Smooth muscle cell (in vitro differentiated cells): Measurements from ENCODE around the gene GMDS. TPM values are rescaled to one million over a fixed set of nuclear protein-coding genes. Genes with fewer than 3 reads are reported as not detected.
A peak's percentile ranks its signal among the peaks of the same experiment; 100 is the strongest.

Source experiments
- DNase-seq: peaks from one replicate; lab custom pipeline; 2025; ENCODE audit not compliant: unreplicated experiment; lab: John Stamatoyannopoulos, UW
- H2AFZ ChIP-seq: fragments of 200-600 bp; sonication (generic); 2 replicates; pipeline ENCODE4 v1.6.0; 2016; ENCODE audit warnings: antibody characterized with exemption, low read depth, mild to moderate bottlenecking
- H3F3A ChIP-seq: fragments of 200-600 bp; sonication (generic); 2 replicates; pipeline ENCODE4 v1.6.0; 2017; ENCODE audit warnings: antibody characterized with exemption, low read depth
- H3K27ac ChIP-seq: fragments of 200-600 bp; sonication (generic); 2 replicates; pipeline ENCODE4 v1.5.1; 2016; ENCODE audit warnings: low read depth, mild to moderate bottlenecking
- H3K27me3 ChIP-seq: fragments of 200-600 bp; sonication (generic); 2 replicates; pipeline ENCODE4 v1.6.1; 2016; ENCODE audit warnings: low read depth, mild to moderate bottlenecking
- H3K36me3 ChIP-seq: fragments of 200-600 bp; sonication (generic); 2 replicates; pipeline ENCODE4 v1.5.1; 2016; ENCODE audit warnings: low read depth
- H3K4me1 ChIP-seq: fragments of 200-600 bp; sonication (generic); 2 replicates; pipeline ENCODE4 v1.5.1; 2016; ENCODE audit warnings: low read depth
- H3K4me2 ChIP-seq: fragments of 200-600 bp; sonication (generic); 2 replicates; pipeline ENCODE4 v1.6.0; 2016; ENCODE audit warnings: mild to moderate bottlenecking
- H3K4me3 ChIP-seq: fragments of 200-600 bp; sonication (generic); 2 replicates; pipeline ENCODE4 v1.5.1; 2016; ENCODE audit warnings: mild to moderate bottlenecking
- H3K79me2 ChIP-seq: fragments of 200-600 bp; sonication (generic); 2 replicates; pipeline ENCODE4 v1.6.0; 2016; ENCODE audit warnings: low read depth, mild to moderate bottlenecking
- H3K9ac ChIP-seq: fragments of 200-600 bp; sonication (generic); 2 replicates; pipeline ENCODE4 v1.6.0; 2016; ENCODE audit warnings: low read depth
- H3K9me3 ChIP-seq: fragments of 200-600 bp; sonication (generic); replicated peaks from 2 replicates; pipeline ENCODE4 v1.5.1; 2016; ENCODE audit warnings: low read depth
- H4K20me1 ChIP-seq: fragments of 200-600 bp; sonication (generic); 2 replicates; pipeline ENCODE4 v1.6.0; 2016; ENCODE audit warnings: low read depth
- WGBS: methylation state at CpG from one replicate; pipeline ENCODE4 v1.1.7; 2016; ENCODE audit warnings: low lambda C conversion rate; 5-methylcytosine and 5-hydroxymethylcytosine counted together
- polyA plus RNA-seq: library from polyadenylated mRNA; unstranded; fragments of >200 nt; fragmentation: Nextera tagmentation; extraction: Ambion mirVana; gene quantifications from 2 replicates; pipeline ENCODE4 v1.2.1, GENCODE V29; 2016
- total RNA-seq: library from RNA; depleted of rRNA; stranded (reverse); fragments of >200 nt; gene quantifications from 2 replicates; pipeline ENCODE4 v1.2.3, GENCODE V29; 2014
- TF ChIP-seq, protein P1 (sequence below): fragments of 200-600 bp; sonication (generic); IDR thresholded peaks from 2 replicates; pipeline ENCODE4 v1.5.1; 2017; ENCODE audit warnings: borderline replicate concordance, mild to moderate bottlenecking, antibody characterized with exemption; ENCODE audit not compliant: insufficient read depth, poor library complexity, severe bottlenecking

GMDS gene
- total and polyA plus RNA-seq, 2 experiments from 2014 or later: 3.7 to 8.5 TPM

- H3K4me2 ChIP-seq: peak overlapping the region; percentile 93
- DNase-seq: no peak
- no peaks in the 10 kb centered on the region for H3F3A ChIP-seq
- no peaks in the 10 kb centered on the region for H3K9me3 ChIP-seq
- no peaks in the 10 kb centered on the region for H3K27me3 ChIP-seq
- TF ChIP-seq, protein P1, sequence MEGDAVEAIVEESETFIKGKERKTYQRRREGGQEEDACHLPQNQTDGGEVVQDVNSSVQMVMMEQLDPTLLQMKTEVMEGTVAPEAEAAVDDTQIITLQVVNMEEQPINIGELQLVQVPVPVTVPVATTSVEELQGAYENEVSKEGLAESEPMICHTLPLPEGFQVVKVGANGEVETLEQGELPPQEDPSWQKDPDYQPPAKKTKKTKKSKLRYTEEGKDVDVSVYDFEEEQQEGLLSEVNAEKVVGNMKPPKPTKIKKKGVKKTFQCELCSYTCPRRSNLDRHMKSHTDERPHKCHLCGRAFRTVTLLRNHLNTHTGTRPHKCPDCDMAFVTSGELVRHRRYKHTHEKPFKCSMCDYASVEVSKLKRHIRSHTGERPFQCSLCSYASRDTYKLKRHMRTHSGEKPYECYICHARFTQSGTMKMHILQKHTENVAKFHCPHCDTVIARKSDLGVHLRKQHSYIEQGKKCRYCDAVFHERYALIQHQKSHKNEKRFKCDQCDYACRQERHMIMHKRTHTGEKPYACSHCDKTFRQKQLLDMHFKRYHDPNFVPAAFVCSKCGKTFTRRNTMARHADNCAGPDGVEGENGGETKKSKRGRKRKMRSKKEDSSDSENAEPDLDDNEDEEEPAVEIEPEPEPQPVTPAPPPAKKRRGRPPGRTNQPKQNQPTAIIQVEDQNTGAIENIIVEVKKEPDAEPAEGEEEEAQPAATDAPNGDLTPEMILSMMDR: no peak
- peak overlapping the region; percentile 97 for H2AFZ ChIP-seq
- H3K4me1 ChIP-seq: peaks cover 4% of the 10 kb centered on the region
- no peaks in the 10 kb centered on the region for H4K20me1 ChIP-seq
- H3K27ac ChIP-seq: peak overlapping the region; percentile 54
- H3K79me2 ChIP-seq: no peaks in the 10 kb centered on the region
- peak overlapping the region; percentile 82 for H3K9ac ChIP-seq
- H3K36me3 ChIP-seq: no peaks in the 10 kb centered on the region
- WGBS: 18% methylated on average over 31 of the region's 31 CpGs
- H3K4me3 ChIP-seq: peak overlapping the region; percentile 86
Measured at GRCh38 chr6:2245877-2246863, 765 bp upstream of the GMDS start.

GRCh38 chr6:2244261-2245102 lies 923 bp downstream of the GMDS start:
- TF ChIP-seq, protein P1: no peak
- DNase-seq: no peak
- peak overlapping the region; percentile 94 for H2AFZ ChIP-seq
- no peaks in the 10 kb centered on the region for H3K27me3 ChIP-seq
- no peaks in the 10 kb centered on the region for H3K36me3 ChIP-seq
- H3K4me3 ChIP-seq: peak overlapping the region; percentile 86
- peak overlapping the region; percentile 57 for H3K9ac ChIP-seq
- H4K20me1 ChIP-seq: no peaks in the 10 kb centered on the region
- no peaks in the 10 kb centered on the region for H3K79me2 ChIP-seq
- H3K9me3 ChIP-seq: no peaks in the 10 kb centered on the region
- H3F3A ChIP-seq: no peaks in the 10 kb centered on the region
- no peak overlapping the region for H3K27ac ChIP-seq
- H3K4me2 ChIP-seq: peak overlapping the region; percentile 93
- WGBS: 26% methylated on average over 32 of the region's 32 CpGs
- H3K4me1 ChIP-seq: peaks cover 4% of the 10 kb centered on the region

DNA sequence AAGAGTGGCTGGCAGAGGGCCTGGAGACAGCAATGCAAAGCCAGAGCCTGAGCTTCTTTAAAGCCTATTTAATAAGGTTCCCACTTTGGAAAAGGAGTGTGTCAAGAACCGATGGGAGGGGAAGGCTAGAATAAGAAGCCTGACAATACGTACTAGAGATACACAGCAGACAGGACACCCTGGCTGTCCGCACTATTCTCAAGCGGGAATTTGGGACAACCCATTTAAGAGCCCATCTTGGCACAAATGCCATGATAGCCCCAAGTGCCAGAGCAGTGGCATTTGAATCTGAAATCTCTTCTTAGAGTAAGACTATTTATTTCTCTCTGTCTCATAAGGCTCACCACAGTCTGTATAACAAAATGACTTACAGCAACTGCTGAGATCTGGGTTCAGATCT lies 3.1 kb downstream of the GMDS start:
- 94% methylated on average over 4 of the region's 4 CpGs for WGBS
- H3K4me2 ChIP-seq: no peak overlapping the region
- H2AFZ ChIP-seq: no peak overlapping the region
- no peaks in the 10 kb centered on the region for H3F3A ChIP-seq
- H3K9me3 ChIP-seq: no peaks in the 10 kb centered on the region
- TF ChIP-seq, protein P1: no peak
- H3K27ac ChIP-seq: no peak overlapping the region
- DNase-seq: no peak
- H3K4me3 ChIP-seq: no peak overlapping the region
- no peak overlapping the region for H3K9ac ChIP-seq
- H4K20me1 ChIP-seq: no peaks in the 10 kb centered on the region
- peaks cover 4% of the 10 kb centered on the region for H3K4me1 ChIP-seq
- no peaks in the 10 kb centered on the region for H3K79me2 ChIP-seq
- no peaks in the 10 kb centered on the region for H3K36me3 ChIP-seq
- H3K27me3 ChIP-seq: no peaks in the 10 kb centered on the region
